Mesodermal cell (in vitro differentiated cells): ENCODE data around the gene CDH16.
A peak's percentile ranks its signal among the peaks of the same experiment; 100 is the strongest.

Experiments
- H3K27ac ChIP-seq: 2 replicates; pipeline ENCODE4 v1.7.0; 2013; ENCODE audit warnings: mild to moderate bottlenecking, low read depth, low read length, moderate library complexity; ENCODE audit not compliant: severe bottlenecking
- H3K36me3 ChIP-seq: 2 replicates; pipeline ENCODE4 v1.7.1; 2013; ENCODE audit warnings: mild to moderate bottlenecking, low read length, moderate library complexity; ENCODE audit not compliant: control insufficient read depth, insufficient read depth
- H3K4me1 ChIP-seq: one replicate; pipeline ENCODE4 v1.7.1; 2013; ENCODE audit warnings: mild to moderate bottlenecking, low read length; ENCODE audit not compliant: insufficient read depth, control insufficient read depth, poor library complexity, severe bottlenecking
- H3K4me3 ChIP-seq: 2 replicates; pipeline ENCODE4 v1.7.0; 2013; ENCODE audit warnings: low read length, control low read depth, mild to moderate bottlenecking; ENCODE audit not compliant: insufficient read depth, poor library complexity, severe bottlenecking; ENCODE audit errors: extremely low read depth
- H3K9me3 ChIP-seq: 2 replicates; pipeline ENCODE4 v1.7.1; 2013; ENCODE audit warnings: mild to moderate bottlenecking, low read length, moderate library complexity; ENCODE audit not compliant: control insufficient read depth
- WGBS, 2 experiments: methylation state at CpG; one replicate each; pipeline ENCODE4 v1.1.5; 2013; ENCODE audit warnings: missing lambda C conversion rate in 2 of 2; ENCODE audit not compliant: insufficient coverage in 2 of 2; 5-methylcytosine and 5-hydroxymethylcytosine counted together

CDH16 gene

DNA sequence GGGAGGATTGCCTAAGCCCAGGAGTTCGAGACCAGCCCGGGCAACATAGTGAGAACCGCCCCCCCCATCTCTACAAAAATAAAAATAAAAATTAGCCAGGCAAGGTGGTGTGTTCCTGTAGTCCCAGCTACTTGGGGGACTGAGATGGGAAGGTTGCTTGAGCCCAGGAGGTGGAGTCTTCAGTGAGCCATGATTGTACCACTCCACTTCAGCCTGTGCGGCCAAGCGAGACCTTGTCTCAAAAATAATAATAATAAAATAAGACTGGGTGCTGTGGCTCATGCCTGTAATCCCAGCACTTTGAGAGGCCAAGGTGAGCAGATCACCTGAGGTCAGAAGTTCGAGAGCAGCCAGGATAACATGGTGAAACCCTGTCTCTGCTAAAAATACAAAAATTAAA is 26.9 kb downstream of the CDH16 start:
- H3K9me3 ChIP-seq: no peaks in the 10 kb centered on the region
- 78 to 89% methylated on average over 1 of the region's 6 CpGs for WGBS, 2 experiments

DNA sequence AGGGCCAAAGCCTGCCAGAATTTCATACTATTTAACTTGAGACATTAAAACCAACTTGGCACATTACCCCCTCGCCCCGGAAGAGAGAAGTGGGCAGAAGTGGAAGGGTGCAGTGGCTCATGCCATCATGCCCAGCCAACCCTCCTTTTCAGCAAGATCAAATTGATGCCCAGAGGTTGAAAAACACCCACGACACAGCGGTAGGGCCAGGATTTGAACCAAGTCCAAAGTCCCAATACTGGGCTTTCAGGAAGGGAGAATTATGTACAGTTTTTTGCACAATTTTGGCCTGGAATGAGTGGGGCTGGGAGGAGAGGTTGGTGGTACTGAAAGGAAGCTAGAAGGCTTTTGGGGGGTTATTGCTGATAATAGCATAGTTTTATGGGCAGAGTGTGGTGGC is 27.3 kb downstream of the CDH16 start:
- no peak overlapping the region for H3K27ac ChIP-seq
- no peak overlapping the region for H3K4me3 ChIP-seq
- H3K9me3 ChIP-seq: no peaks in the 10 kb centered on the region
- WGBS, 2 experiments: 86 to 100% methylated on average over 2 of the region's 4 CpGs
- H3K36me3 ChIP-seq: peaks cover 17% of the 10 kb centered on the region
- H3K4me1 ChIP-seq: peaks cover 15% of the 10 kb centered on the region

More for the DNA sequence above, 26.9 kb downstream of the CDH16 start:
- Histone ChIP-seq H3K27ac (no peak overlapping the region), H3K4me3 (no peak overlapping the region), H3K36me3 (peaks cover 14% of the 10 kb centered on the region), H3K4me1 (peaks cover 11% of the 10 kb centered on the region)

DNA sequence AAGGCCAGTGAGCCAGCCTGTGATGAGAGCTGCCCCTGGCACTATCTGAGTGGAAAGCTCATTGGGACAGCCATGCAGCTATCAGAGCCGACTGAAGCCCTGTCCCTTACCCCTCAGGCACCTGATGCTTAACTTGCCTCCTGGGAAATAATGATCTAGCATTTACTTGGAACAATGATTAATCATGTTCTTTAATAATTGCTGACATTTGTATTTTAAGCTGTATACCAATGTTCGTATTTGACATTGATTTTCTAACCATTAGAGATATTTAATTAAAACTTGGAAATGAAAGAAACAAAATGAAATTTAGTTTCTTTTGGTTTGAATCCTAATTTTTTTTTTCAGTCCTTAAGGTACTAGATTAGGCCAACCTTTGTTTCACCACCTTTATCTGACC is 27.9 kb downstream of the CDH16 start:
- WGBS, 2 experiments: 100% methylated on average over 1 of the region's 2 CpGs; no CpG with 5 or more reads in 1 of the 2 experiments
- Histone ChIP-seq H3K27ac (no peak overlapping the region), H3K4me3 (no peak overlapping the region), H3K9me3 (no peaks in the 10 kb centered on the region), H3K4me1 (peaks cover 19% of the 10 kb centered on the region), H3K36me3 (peaks cover 20% of the 10 kb centered on the region)

DNA sequence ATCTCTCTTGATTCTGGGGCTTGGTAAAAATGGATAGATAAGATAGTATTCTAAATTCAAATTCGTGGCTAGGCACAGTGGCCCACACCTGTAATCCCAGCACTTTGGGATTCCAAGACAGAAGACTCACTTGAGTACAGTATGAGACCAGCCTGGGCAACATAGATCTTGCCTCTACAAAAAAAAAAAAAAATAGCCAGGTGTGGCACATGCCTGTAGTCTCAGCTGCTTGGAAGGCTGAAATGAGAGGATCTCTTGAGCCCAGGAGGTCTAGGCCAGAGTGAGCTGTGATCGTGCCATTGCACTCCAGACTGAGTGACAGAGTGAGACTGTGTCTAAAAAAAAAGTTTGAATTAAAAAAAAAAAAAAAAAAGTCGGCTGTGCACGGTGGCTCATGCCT is 29.1 kb downstream of the CDH16 start:
- 93 to 100% methylated on average over 1 to 2 of the region's 4 CpGs for WGBS, 2 experiments
- Histone ChIP-seq H3K4me1 (peaks cover 24% of the 10 kb centered on the region), H3K4me3 (no peak overlapping the region), H3K9me3 (no peaks in the 10 kb centered on the region), H3K27ac (no peak overlapping the region), H3K36me3 (peaks cover 32% of the 10 kb centered on the region)

DNA sequence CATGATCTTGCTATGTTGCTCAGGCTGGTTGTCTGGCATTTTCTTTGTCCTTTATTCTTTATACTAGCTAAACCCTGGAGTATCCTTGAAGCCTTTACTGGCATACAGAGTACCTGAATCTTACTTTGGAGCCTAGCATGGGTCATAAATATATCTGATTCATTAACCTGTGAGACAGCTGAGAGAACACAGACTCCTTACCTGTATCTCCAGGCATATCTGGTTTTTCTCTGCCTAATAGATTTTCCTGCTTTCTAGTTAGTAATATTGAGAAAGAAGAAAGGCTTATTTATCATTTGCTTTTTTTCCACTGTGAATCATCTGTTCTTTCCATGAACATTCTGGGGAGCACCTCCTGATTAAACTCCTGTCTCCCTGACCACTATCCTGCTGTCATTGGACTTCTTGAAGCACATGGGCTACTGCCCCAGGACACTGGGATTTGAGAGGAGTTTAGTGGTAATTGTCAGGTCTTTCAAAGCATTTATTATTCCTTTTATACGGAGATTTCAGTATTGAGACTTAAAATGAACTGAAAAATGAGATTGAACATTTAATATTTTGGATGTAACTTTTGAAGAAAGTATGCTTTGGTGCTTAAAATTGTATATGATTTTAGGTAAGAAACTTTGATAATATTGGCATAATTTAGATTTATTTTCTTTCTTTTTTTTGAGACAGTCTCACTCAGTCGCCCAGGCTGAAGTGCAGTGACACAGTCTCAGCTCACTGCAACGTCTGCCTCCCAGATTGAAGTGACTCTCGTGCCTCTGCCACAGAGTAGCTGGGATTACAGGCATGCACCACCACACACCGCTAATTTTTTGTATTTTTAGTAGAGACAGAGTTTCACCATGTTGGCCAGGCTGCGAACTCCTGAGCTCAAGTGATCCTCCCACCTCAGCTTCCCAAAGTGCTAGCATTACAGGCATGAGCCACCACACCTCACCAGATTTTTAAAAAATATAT is 29.8 kb downstream of the CDH16 start:
- peaks cover 24% of the 10 kb centered on the region for H3K4me1 ChIP-seq
- peaks cover 39% of the 10 kb centered on the region for H3K36me3 ChIP-seq
- WGBS, 2 experiments: 95 to 96% methylated on average over 6 of the region's 6 CpGs
- no peak overlapping the region for H3K27ac ChIP-seq
- no peaks in the 10 kb centered on the region for H3K9me3 ChIP-seq
- H3K4me3 ChIP-seq: no peak overlapping the region

DNA sequence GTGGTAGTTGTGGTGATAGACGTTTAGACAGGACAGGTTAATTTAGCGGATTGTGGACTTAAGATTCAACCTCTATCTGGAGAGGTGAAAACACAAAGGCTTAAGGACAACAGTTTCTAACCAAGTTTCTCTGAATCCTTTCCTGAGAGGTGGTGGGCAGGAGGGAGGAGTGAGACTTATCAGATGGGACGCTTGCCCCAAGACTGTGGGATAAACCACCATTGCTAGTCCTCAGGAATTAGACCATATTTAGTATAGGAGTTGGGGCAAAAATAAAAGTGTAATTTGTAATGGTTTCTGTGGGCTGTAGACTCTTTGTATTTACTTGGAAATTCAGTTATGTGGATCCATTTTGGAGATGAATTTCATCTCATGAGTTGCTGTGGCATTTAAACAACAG is 31.8 kb downstream of the CDH16 start:
- Histone ChIP-seq H3K4me3 (no peak overlapping the region), H3K27ac (no peak overlapping the region), H3K36me3 (peaks cover 44% of the 10 kb centered on the region), H3K9me3 (no peaks in the 10 kb centered on the region), H3K4me1 (peaks cover 21% of the 10 kb centered on the region)
- WGBS, 2 experiments: 100% methylated on average over 1 to 3 of the region's 3 CpGs

DNA sequence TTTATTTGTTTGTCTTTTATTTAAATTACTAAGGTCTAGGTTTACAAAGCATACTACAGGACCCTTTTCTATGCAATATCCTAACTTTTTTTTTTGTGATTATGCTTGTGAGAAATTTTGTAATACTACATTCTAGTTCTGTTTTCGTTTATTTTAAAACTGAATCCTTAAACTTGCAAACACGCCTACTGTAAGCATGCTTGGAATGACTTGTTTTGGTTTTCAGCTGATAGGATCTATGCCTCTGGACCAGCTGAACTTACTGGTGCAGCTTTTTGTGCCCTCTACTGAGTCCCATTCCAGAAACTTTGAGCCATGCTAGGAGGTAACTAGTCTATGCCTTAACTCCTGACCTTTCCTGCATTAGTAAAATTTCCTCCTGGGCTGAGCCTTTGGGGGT is 32.4 kb downstream of the CDH16 start:
- no peak overlapping the region for H3K4me3 ChIP-seq

DNA sequence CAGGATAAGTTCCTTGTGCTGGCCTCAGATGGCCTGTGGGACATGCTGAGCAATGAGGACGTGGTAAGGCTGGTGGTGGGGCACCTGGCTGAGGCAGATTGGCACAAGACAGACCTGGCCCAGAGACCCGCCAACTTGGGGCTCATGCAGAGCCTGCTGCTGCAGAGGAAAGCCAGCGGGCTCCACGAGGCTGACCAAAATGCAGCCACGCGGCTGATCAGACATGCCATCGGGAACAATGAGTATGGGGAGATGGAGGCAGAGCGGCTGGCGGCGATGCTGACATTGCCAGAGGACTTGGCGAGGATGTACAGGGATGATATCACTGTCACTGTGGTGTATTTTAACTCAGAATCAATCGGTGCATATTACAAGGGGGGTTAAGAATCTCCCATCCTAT is 33.2 kb downstream of the CDH16 start:
- Histone ChIP-seq H3K4me1 (peaks cover 26% of the 10 kb centered on the region), H3K9me3 (no peaks in the 10 kb centered on the region), H3K36me3 (peaks cover 41% of the 10 kb centered on the region), H3K27ac (no peak overlapping the region), H3K4me3 (no peak overlapping the region)
- WGBS, 2 experiments: 94 to 97% methylated on average over 10 to 11 of the region's 12 CpGs

More for the DNA sequence above, 32.4 kb downstream of the CDH16 start:
- peaks cover 26% of the 10 kb centered on the region for H3K4me1 ChIP-seq
- H3K36me3 ChIP-seq: peaks cover 43% of the 10 kb centered on the region
- peak overlapping the region; percentile 63 for H3K27ac ChIP-seq
- WGBS, 2 experiments: 100% methylated on average over 1 of the region's 2 CpGs; no CpG with 5 or more reads in 1 of the 2 experiments
- H3K9me3 ChIP-seq: no peaks in the 10 kb centered on the region

DNA sequence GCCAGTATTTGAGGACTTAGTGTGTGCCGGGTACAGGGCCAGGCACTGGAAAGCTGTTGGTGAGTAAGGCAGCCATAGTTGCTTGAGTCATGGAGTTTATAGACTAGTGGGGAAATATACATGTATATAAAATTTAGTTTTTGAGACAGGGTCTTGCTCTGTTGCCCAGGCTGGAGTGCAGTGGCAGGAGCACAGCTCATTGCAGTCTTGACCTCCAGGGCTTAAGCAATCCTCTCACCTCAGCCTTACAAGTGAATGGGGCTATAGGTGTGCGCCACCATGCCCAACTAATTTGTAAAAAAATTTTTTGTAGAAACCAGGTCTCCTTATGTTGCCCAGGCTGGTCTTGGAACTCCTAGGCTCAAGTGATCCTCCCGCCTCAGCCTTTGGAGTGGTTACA is 36.0 kb downstream of the CDH16 start:
- H3K9me3 ChIP-seq: no peaks in the 10 kb centered on the region

DNA sequence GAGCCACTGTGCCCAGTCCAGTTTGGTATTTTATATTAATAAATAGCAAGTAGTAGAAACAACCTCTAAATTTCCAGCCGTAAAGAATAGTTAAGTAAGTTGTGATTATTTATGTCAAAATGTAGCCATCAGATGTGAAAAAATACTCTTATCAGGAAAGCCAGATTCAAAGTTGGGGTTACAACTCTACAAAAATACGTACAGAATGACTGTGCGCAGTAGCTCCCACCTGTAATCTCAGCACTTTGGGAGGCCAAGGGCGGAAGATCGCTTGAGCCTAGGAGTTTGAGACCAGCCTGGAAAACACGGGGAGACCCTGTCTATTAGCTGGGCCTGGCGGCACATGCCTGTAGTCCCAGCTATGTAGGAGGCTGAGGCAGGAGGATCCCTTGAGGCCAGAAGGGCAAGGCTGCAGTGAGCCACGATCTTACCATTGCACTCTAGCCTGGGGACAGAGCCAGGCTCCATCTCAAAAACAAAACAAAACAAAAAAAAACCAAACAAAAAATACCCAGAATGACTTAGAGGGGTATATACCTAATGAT is 36.6 kb downstream of the CDH16 start:
- Histone ChIP-seq H3K36me3 (peaks cover 32% of the 10 kb centered on the region), H3K9me3 (no peaks in the 10 kb centered on the region), H3K27ac (no peak overlapping the region), H3K4me3 (no peak overlapping the region), H3K4me1 (peaks cover 21% of the 10 kb centered on the region)
- WGBS, 2 experiments: 89 to 90% methylated on average over 6 of the region's 8 CpGs

More for the DNA sequence above, 36.0 kb downstream of the CDH16 start:
- Histone ChIP-seq H3K36me3 (peaks cover 38% of the 10 kb centered on the region), H3K4me1 (peaks cover 26% of the 10 kb centered on the region), H3K4me3 (no peak overlapping the region), H3K27ac (no peak overlapping the region)
- WGBS, 2 experiments: 81 to 100% methylated on average over 2 to 3 of the region's 3 CpGs

DNA sequence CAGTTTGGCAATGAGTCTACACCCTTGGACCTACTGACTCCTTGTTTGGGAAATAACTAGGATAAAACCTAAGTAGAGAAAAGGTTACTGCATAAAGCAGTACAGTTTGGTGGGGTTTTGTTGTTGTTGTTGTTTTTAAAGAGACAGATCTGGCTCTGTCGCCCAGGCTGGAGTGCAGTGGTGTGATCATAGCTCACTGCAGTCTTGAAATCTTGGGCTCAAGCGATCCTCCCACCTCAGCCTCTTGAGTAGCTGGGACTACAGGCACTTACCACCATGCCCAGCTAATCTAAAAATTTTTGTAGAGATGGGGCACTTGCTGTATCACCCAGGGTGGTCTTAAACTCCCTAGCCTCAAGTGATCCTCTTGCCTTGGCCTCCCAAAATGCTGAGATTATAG is 37.1 kb downstream of the CDH16 start:
- Histone ChIP-seq H3K4me3 (peak overlapping the region; percentile 72), H3K4me1 (peaks cover 16% of the 10 kb centered on the region)

More for the DNA sequence above, 37.1 kb downstream of the CDH16 start:
- 57 to 83% methylated on average over 1 of the region's 2 CpGs for WGBS, 2 experiments
- peaks cover 28% of the 10 kb centered on the region for H3K36me3 ChIP-seq
- no peaks in the 10 kb centered on the region for H3K9me3 ChIP-seq
- H3K27ac ChIP-seq: no peak overlapping the region
